Gastrocnemius medialis (tissue), 4 donors: ENCODE data around the gene IDH3A.

ENCODE experiments used
- POLR2A ChIP-seq, 2 donors: fragments of 450-650 bp; IDR thresholded peaks; one replicate each; pipeline ENCODE4 v1.6.1; 2017; ENCODE audit warnings: antibody characterized with exemption in 2 of 2, mild to moderate bottlenecking in 2 of 2, moderate library complexity in 2 of 2
- TF ChIP-seq, protein P1 (sequence below), 5 experiments: fragments of 450-650 bp in 3 of 5; fragments of 200-600 bp in 2 of 5; sonication (generic) in 2 of 5; IDR thresholded peaks in 4 of 5; conservative IDR thresholded peaks in 1 of 5; 1 replicate in 4 of 5; 2 replicates in 1 of 5; pipeline ENCODE4 v1.5.1; 2016 to 2019; ENCODE audit warnings: antibody characterized with exemption in 5 of 5, mild to moderate bottlenecking in 3 of 5, moderate library complexity in 3 of 5

DNA sequence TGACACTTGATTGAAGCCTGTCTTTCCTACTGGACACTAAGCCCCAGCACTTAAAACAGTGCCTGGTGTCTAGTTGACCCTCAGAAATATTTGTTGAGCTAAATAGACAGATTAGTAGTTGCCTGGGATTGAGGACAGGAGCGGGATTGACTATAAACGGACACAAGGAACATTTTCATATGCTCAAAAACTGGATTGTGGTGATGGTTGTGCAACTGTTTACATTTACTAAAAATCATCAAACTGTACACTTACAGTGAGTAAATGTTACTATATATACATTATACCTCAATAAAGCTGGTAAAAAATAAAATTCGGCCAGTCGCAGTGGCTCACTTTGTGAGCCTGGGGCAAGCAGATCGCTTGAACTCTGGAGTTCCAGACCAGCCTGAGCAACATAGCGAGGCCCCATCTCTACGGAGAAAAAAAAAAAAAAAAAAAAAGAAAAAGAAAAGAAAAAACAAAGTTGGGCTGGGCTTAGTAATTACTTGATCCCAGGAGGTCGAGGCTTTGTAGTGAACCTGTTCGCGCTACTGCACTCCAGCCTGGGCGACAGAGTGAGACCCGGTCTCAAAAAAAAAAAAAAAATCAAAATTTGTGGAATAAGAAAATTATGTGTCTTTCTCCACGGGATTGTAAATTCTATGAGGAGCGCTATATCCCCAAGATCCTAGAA lies 632 bp upstream of the IDH3A start:
- TF ChIP-seq, protein P1, sequence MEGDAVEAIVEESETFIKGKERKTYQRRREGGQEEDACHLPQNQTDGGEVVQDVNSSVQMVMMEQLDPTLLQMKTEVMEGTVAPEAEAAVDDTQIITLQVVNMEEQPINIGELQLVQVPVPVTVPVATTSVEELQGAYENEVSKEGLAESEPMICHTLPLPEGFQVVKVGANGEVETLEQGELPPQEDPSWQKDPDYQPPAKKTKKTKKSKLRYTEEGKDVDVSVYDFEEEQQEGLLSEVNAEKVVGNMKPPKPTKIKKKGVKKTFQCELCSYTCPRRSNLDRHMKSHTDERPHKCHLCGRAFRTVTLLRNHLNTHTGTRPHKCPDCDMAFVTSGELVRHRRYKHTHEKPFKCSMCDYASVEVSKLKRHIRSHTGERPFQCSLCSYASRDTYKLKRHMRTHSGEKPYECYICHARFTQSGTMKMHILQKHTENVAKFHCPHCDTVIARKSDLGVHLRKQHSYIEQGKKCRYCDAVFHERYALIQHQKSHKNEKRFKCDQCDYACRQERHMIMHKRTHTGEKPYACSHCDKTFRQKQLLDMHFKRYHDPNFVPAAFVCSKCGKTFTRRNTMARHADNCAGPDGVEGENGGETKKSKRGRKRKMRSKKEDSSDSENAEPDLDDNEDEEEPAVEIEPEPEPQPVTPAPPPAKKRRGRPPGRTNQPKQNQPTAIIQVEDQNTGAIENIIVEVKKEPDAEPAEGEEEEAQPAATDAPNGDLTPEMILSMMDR (IDR thresholded peaks at IDR 0.05 in 4 of 5, conservative IDR thresholded peaks at IDR 0.05 in 1 of 5): no peak
- TF ChIP-seq POLR2A (IDR thresholded peaks at IDR 0.05): no peak
